ENCODE results near the gene ABCA13.

DNA sequence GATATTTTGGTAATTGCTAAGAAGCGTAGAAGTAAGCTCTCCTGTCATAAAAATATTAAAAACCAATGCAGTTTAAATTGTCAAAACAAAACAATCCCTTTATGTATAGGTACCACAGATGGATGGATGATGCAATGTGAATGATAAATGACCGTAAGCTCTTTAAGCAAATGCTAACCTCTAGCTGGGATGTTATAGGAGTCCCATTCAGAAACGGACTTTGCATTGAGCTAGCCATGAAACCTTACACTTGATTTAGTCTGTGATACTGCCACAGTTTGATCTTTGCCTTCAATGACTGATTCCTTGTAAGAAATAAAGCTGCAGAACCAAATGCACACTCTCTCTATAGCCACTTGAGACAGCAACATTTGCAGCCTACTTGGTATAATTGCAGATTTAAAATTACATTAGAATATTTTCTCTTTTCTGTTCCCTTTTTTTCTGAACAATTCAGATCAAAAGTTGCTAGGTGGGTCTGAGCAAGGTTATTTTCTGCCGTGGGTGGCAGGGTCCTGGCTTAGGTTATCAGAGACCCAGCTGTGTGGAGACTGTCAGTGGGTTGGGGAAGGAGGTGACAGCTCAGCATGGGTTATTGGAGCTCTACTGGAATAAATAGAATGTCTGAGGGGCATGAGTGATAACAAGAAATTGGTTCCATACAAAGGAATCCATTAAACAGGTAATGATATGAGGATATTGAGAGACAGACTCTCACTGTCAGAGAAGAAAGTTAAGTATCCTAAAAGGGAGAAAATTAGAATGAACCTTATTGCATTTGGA, 494.3 kb downstream of the ABCA13 start:
- TF ChIP-seq, protein P1, sequence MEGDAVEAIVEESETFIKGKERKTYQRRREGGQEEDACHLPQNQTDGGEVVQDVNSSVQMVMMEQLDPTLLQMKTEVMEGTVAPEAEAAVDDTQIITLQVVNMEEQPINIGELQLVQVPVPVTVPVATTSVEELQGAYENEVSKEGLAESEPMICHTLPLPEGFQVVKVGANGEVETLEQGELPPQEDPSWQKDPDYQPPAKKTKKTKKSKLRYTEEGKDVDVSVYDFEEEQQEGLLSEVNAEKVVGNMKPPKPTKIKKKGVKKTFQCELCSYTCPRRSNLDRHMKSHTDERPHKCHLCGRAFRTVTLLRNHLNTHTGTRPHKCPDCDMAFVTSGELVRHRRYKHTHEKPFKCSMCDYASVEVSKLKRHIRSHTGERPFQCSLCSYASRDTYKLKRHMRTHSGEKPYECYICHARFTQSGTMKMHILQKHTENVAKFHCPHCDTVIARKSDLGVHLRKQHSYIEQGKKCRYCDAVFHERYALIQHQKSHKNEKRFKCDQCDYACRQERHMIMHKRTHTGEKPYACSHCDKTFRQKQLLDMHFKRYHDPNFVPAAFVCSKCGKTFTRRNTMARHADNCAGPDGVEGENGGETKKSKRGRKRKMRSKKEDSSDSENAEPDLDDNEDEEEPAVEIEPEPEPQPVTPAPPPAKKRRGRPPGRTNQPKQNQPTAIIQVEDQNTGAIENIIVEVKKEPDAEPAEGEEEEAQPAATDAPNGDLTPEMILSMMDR (IDR thresholded peaks at IDR 0.05; ENCODE audit: insufficient read depth, low read length): no peak
- no peak for TF ChIP-seq SPI1 (IDR thresholded peaks at IDR 0.05; ENCODE audit: borderline replicate concordance, low read depth)
